HUDEP-2 (cell line): ENCODE data around the gene PLRG1.

Experiments
- DNase-seq, 76 experiments: peaks; one replicate each; lab custom pipeline; 2025; ENCODE audit not compliant: unreplicated experiment in 76 of 76; lab: John Stamatoyannopoulos, UW

Gene PLRG1

GRCh38 chr4:154577324-154577723 lies 27.1 kb upstream of the PLRG1 start:
- no peak for DNase-seq

GRCh38 chr4:154574311-154574710 lies 24.1 kb upstream of the PLRG1 start:
- no peak for DNase-seq

- no peak for DNase-seq
These were observed 23.1 kb upstream of the PLRG1 start for GRCh38 chr4:154573190-154573870.

- no peak for DNase-seq
These were observed 19.4 kb upstream of the PLRG1 start for GRCh38 chr4:154569584-154569983.

GRCh38 chr4:154569028-154569427 lies 18.8 kb upstream of the PLRG1 start:
- no peak for DNase-seq

GRCh38 chr4:154566639-154567204 lies 16.5 kb upstream of the PLRG1 start:
- no peak for DNase-seq

GRCh38 chr4:154565704-154566103 lies 15.5 kb upstream of the PLRG1 start:
- DNase-seq = no peak

- no peak for DNase-seq
These were observed 14.1 kb upstream of the PLRG1 start for GRCh38 chr4:154564311-154564710.

GRCh38 chr4:154562697-154563254 lies 12.6 kb upstream of the PLRG1 start, which contains the start of gene FGB:
TSS of gene FGB (plus strand) at chr4:154563011. CDS start at chr4:154563019, 8 bp downstream.
- no peak for DNase-seq

GRCh38 chr4:154560824-154561231 lies 10.6 kb upstream of the PLRG1 start:
- no peak for DNase-seq

GRCh38 chr4:154560419-154560801 lies 10.2 kb upstream of the PLRG1 start:
- DNase-seq = no peak

GRCh38 chr4:154559494-154560418 lies 9.6 kb upstream of the PLRG1 start:
- peak in 18 of 76 experiments; percentile 1 to 32 (median 10) for DNase-seq

GRCh38 chr4:154559141-154559493 lies 8.9 kb upstream of the PLRG1 start:
- no peak for DNase-seq

- DNase-seq = peak in 70 of 76 experiments; percentile 1 to 77 (median 40)
These were observed 1.9 kb upstream of the PLRG1 start for GRCh38 chr4:154551872-154552686.

GRCh38 chr4:154545689-154546088 lies 4.5 kb downstream of the PLRG1 start:
- DNase-seq = no peak

GRCh38 chr4:154542271-154542879 lies 7.8 kb downstream of the PLRG1 start:
- no peak for DNase-seq

GRCh38 chr4:154534296-154534695 lies 15.9 kb downstream of the PLRG1 start:
- DNase-seq = no peak

GRCh38 chr4:154529728-154530519 lies 20.3 kb downstream of the PLRG1 start:
- DNase-seq = no peak

GRCh38 chr4:154528869-154529268 lies 21.3 kb downstream of the PLRG1 start:
- no peak for DNase-seq
